Mesodermal cell (in vitro differentiated cells): Measurements from ENCODE around the gene SZRD1.
A peak's percentile ranks its signal among the peaks of the same experiment; 100 is the strongest.
"Not testable (repeated sequence)": the region's sequence is repeated elsewhere in the genome, so short reads cannot be mapped to it uniquely, and the experiment has no call there.

Experiments
- H3K27ac ChIP-seq: 2 replicates; pipeline ENCODE4 v1.7.0; 2013; ENCODE audit warnings: mild to moderate bottlenecking, low read depth, low read length, moderate library complexity; ENCODE audit not compliant: severe bottlenecking
- H3K36me3 ChIP-seq: 2 replicates; pipeline ENCODE4 v1.7.1; 2013; ENCODE audit warnings: mild to moderate bottlenecking, low read length, moderate library complexity; ENCODE audit not compliant: control insufficient read depth, insufficient read depth
- H3K4me1 ChIP-seq: one replicate; pipeline ENCODE4 v1.7.1; 2013; ENCODE audit warnings: mild to moderate bottlenecking, low read length; ENCODE audit not compliant: insufficient read depth, control insufficient read depth, poor library complexity, severe bottlenecking
- H3K4me3 ChIP-seq: 2 replicates; pipeline ENCODE4 v1.7.0; 2013; ENCODE audit warnings: low read length, control low read depth, mild to moderate bottlenecking; ENCODE audit not compliant: insufficient read depth, poor library complexity, severe bottlenecking; ENCODE audit errors: extremely low read depth
- H3K9me3 ChIP-seq: 2 replicates; pipeline ENCODE4 v1.7.1; 2013; ENCODE audit warnings: mild to moderate bottlenecking, low read length, moderate library complexity; ENCODE audit not compliant: control insufficient read depth
- WGBS, 2 experiments: methylation state at CpG; one replicate each; pipeline ENCODE4 v1.1.5; 2013; ENCODE audit warnings: missing lambda C conversion rate in 2 of 2; ENCODE audit not compliant: insufficient coverage in 2 of 2; 5-methylcytosine and 5-hydroxymethylcytosine counted together

The SZRD1 gene

DNA sequence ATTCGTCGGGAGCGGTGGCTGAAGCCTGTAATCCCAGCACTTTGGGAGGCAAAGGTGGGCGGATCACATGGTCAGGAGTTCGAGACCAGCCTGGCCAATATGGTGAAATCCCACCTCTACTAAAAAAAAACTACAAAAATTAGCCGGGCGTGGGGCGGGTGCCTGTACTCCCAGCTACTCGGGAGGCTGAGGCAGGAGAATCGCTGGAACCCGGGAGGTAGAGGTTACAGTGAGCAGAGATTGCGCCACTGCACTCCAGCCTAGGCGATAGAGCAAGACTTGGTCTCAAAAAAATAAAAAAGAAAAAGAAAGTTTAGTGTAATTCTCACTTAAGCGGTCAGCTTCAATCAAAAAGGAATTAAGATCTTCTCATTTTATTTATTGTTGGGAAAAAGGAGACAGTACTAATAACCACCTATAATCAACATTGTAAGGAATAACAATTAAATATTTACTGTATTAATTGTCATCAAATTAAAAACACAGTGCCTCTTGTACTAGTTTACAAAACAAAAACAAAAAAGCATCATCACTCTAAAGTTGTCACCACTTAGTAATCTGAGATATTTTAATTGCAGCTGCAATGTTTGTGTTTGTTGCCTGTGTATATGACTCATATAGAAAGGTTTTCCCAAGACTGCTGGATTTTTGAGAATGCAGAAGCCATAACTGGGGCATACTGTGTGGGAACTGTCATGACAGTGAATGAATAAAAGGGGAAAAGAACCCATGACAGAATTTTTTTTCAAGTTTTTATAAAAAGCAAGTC, 18.4 kb upstream of the SZRD1 start:
- Histone ChIP-seq H3K27ac (peak overlapping the region; percentile 95), H3K4me1 (peaks cover 26% of the 10 kb centered on the region), H3K36me3 (no peaks in the 10 kb centered on the region), H3K9me3 (no peaks in the 10 kb centered on the region), H3K4me3 (no peak overlapping the region)
- 97 to 98% methylated on average over 9 to 12 of the region's 14 CpGs for WGBS, 2 experiments

DNA sequence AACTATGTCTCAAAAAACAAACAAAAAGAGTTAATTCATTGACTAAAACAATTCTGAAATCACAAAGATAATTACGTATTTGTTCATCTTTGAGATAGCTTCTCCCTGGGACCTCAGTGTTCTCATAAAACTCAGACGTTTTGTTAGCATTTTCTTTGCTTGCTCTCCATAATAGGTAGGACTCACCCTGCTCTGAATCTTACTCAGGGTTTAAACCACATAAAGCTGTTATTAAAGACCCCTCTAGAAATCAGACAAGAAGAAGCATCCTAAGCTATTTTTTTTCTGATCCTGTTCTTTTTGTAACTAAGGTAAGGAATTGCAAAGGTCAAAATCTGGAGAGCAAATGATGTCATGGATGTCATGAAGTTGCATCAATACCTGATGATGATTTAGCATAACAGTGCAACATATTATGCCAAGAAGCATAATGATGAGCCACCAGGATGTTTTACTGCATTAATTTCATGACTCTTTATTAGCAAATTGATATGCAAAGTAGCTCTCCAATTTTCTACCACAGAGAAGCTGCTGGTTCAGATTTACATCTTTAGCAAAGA, 17.1 kb upstream of the SZRD1 start:
- H3K36me3 ChIP-seq, result no peaks in the 10 kb centered on the region
- WGBS, 2 experiments, result 80 to 89% methylated on average over 2 of the region's 2 CpGs
- peak overlapping the region; percentile 95 for H3K27ac ChIP-seq
- H3K4me3 ChIP-seq, result no peak overlapping the region
- peaks cover 26% of the 10 kb centered on the region for H3K4me1 ChIP-seq
- H3K9me3 ChIP-seq, result no peaks in the 10 kb centered on the region

DNA sequence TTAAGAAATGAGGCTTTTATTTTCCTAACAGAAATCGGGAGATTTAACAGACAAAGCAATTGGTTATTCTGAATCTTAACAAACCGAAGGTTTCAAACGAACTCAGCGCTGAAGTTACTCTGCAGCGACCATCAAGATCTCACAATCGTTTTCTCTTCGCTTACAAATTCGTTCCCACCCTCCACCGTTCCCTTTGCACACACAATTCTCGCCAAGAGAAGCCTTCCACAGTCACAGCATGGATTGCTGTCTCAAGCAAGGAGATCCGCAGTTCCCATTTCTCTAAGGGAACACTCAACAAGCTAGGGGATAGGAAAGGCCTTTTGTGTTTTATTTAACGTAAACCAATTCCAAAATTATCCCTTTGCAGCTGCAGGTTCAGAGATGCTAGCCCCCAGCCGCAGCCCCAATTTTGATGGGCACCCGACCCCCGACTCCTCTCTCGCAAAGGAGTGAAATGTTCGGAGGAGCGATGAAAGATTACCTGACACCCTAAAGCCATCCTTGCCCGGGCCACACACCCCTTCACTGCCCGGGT, 15.5 kb upstream of the SZRD1 start:
- H3K4me1 ChIP-seq, result peaks cover 26% of the 10 kb centered on the region
- 0 to 1% methylated on average over 14 of the region's 20 CpGs for WGBS, 2 experiments
- H3K9me3 ChIP-seq, result no peaks in the 10 kb centered on the region

DNA sequence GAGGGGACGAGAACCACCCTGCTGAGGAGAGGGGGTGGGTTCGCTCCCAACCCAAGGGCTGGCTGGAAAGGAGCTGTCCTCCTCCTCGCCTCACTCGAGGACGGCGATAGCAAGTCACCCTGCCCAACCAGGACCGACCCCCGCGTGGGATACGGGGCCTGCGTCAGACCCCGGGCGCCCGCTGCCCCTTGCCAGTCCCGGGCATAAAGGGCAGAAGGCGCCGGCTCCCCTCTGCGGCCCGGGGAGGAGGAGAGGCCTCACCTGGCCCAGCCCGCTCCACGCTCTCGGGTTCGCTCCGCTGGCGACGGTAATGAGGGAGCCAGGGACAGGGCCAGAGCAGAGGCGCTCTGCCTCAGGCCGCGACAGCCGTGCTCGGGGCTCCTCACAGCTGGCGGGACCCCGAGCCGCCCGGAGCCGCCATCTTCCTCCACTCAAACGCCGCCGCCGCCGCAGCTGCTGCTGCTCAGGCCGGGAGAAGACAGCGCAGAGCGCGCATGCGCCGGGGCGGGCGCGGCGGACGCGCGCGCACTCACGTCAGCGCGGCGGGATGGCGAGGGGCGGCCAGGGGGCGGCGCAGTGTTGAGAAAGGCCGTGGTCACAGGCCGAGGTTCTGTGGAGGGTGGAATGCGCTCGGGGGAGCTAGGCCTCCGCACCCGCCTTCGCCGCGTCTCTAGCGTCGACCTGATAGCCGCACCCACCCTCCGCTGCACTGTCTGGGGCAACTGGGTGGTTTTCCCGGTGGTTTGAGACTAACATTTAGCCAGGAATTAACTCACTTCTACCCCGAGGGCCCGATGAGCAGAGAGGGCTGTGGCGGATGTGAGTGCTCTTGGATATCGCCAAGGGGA, 14.8 kb upstream of the SZRD1 start, which contains the start of gene FBXO42:
Gene FBXO42 (minus strand): TSS at position 487 of the 848 bp plus-strand sequence. CDS start 37,062 bp downstream, outside the sequence.
- H3K36me3 ChIP-seq, result no peaks in the 10 kb centered on the region
- peak within 1 kb of the TSS; percentile 93 for H3K4me3 ChIP-seq
- WGBS, 2 experiments, result 0 to 1% methylated on average over 34 to 61 of the region's 81 CpGs
- H3K4me1 ChIP-seq, result peaks cover 26% of the 10 kb centered on the region
- H3K9me3 ChIP-seq, result no peaks in the 10 kb centered on the region
- peak within 1 kb of the TSS; percentile 87 for H3K27ac ChIP-seq

More for the DNA sequence above, 15.5 kb upstream of the SZRD1 start:
- no peaks in the 10 kb centered on the region for H3K36me3 ChIP-seq
- H3K4me3 ChIP-seq, result peak overlapping the region; percentile 93
- H3K27ac ChIP-seq, result peak overlapping the region; percentile 82

DNA sequence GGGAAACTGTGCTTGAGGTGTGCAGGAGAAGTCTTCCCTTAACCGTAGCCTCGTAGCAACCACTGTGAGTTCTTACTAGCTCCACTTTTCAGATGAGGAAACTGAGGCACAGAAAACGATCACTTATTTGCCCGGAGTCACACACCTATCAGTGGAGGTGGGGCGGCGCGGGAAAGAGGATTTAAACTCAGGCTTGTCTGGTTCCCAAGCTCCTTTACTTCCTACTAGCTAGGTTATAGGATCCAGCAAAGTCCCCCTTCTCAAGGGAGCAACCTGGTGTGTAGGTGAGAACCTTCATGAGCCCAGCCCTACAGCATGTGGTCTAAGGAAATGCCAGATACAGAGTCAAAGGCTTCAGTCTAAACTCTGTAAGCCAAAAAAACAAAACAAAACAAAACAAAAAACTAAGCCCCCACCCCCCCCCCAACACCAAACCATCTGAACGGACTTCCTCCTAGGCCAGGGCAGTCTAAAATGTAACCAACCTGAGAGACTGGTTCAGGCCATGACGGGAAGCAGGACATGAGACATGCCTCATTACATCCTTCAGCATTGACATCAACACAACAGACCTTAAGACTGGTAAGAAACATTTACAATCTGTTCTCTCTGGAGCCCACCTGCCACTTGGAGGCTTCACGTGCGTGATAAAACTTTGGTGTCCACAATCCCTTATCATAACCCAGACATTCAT, 14.1 kb upstream of the SZRD1 start:
- Histone ChIP-seq H3K27ac (peak overlapping the region; percentile 87), H3K9me3 (no peaks in the 10 kb centered on the region), H3K4me1 (peaks cover 26% of the 10 kb centered on the region), H3K36me3 (no peaks in the 10 kb centered on the region), H3K4me3 (peak overlapping the region; percentile 93)
- WGBS, 2 experiments, result 53 to 81% methylated on average over 6 to 7 of the region's 11 CpGs

DNA sequence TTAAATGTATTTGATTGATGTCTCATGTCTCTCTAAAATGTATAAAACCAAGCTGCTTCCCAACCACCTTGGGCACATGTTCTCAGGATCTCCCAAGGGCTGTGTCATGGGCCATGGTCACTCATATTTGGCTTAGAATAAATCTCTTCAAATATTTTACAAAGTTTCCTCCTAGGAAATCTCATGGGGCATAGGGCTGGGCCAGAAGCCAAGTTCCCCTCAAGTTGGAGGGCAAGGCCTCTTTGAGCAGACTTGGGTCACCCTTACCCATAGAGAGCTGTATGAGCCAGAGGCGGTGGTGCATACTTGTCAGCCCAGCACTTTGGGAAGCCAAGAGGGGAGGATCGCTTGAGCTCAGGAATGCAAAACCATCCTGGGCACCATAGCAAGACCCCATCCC, 12.4 kb upstream of the SZRD1 start:
- Histone ChIP-seq H3K36me3 (no peaks in the 10 kb centered on the region), H3K4me1 (peaks cover 18% of the 10 kb centered on the region), H3K4me3 (no peak overlapping the region), H3K9me3 (no peaks in the 10 kb centered on the region), H3K27ac (no peak overlapping the region)
- 100% methylated on average over 1 of the region's 2 CpGs; no CpG with 5 or more reads in 1 of the 2 experiments for WGBS, 2 experiments

DNA sequence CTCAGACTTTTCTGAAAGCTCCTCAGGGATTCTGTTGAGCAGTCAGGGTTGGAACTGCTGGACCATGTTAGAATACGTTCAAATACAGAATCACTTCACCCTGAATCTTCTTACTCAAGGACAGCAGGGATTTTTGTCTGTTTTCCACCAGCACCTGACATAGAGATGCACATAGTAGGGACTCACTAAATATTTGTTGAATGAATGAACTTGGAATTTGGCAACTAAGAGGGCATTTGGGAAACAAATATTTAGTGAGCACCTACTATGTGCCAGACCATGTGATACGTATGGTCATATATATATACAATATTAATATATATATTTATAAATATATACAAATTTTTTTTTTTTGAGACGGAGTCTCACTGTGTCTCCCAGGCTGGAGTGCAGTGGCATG, 10.2 kb upstream of the SZRD1 start:
- H3K36me3 ChIP-seq, result no peaks in the 10 kb centered on the region
- H3K4me3 ChIP-seq, result no peak overlapping the region
- H3K4me1 ChIP-seq, result peaks cover 5% of the 10 kb centered on the region
- 100% methylated on average over 1 of the region's 3 CpGs; no CpG with 5 or more reads in 1 of the 2 experiments for WGBS, 2 experiments
- H3K9me3 ChIP-seq, result no peaks in the 10 kb centered on the region
- no peak overlapping the region for H3K27ac ChIP-seq

DNA sequence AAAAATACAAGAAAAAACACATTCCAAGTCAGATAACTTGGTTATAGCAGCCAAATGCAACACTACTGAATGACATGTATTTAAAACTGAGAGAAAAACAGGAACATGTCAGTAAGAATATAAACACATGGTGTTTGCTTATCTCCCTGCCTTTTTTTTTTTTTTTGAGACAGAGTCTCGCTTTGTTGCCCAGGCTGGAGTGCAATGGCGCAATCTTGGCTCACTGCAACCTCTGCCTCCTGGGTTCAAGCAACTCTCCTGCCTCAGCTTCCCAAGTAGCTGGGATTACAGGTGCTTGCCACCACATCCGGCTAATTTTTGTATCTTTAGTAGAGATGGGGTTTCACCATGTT, 1.9 kb upstream of the SZRD1 start:
- H3K9me3 ChIP-seq, result not testable (repeated sequence)
- 100% methylated on average over 1 of the region's 3 CpGs for WGBS, 2 experiments

DNA sequence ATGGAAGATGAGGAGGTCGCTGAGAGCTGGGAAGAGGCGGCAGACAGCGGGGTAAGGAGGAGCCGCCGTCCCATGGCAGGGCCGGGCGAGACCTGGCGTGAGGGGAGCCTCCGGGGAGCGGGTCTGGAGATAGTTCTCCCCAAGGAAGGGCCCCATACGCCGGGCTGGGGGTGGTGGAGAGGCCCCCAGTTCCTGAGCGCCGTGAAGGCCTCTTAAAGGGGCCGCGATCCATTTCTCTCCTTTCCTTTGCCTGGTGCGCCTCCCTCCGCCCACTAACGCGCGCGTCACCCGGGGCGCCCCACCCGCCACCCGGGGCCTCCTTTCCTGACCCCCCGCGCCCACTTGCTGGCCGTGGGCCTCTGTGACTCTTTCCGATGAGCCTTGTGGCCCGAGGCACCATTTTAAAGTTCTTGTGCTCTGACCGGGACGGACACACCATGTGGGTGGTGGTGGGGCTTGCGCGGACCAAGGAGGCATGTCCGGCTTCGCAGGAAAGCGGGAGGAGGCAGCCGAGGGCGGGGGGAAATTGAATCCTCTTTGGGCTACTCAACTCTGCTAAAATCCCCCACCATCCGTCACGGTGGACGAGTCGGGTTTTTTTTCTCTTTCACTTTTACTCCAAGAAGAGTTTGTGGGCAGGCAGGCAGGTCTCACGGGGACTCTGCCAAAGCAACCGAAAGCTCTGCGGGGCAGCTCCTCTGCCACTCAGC, 371 bp downstream of the SZRD1 start:
- H3K4me1 ChIP-seq, result peaks cover 5% of the 10 kb centered on the region
- peak overlapping the region; percentile 62 for H3K4me3 ChIP-seq
- no peaks in the 10 kb centered on the region for H3K9me3 ChIP-seq
- peak overlapping the region; percentile 93 for H3K27ac ChIP-seq
- 0% methylated on average over 33 to 34 of the region's 47 CpGs for WGBS, 2 experiments
- peaks cover 24% of the 10 kb centered on the region for H3K36me3 ChIP-seq

More for the DNA sequence above, 1.9 kb upstream of the SZRD1 start:
- not testable (repeated sequence) for H3K4me1 ChIP-seq, H3K27ac ChIP-seq, H3K4me3 ChIP-seq
- H3K36me3 ChIP-seq, result peaks cover 11% of the 10 kb centered on the region
